Mucosa of rectum (tissue), 2 donors: ENCODE results near the gene CHURC1.

ENCODE experiments used
- H3K27ac ChIP-seq, 2 donors: one replicate each; pipeline ENCODE4 v1.7.0; 2013; ENCODE audit warnings: inconsistent platforms in 2 of 2, low read depth in 2 of 2, low read length in 2 of 2
- H3K27me3 ChIP-seq, 2 donors: one replicate each; pipeline ENCODE4 v1.7.0; 2013; ENCODE audit warnings: low read length in 2 of 2; ENCODE audit not compliant: control insufficient read depth in 2 of 2, insufficient read depth in 2 of 2
- H3K36me3 ChIP-seq, 2 donors: one replicate each; pipeline ENCODE4 v1.7.0; 2013; ENCODE audit warnings: low read length in 2 of 2; ENCODE audit not compliant: control insufficient read depth in 2 of 2, insufficient read depth in 2 of 2
- H3K4me1 ChIP-seq, 2 donors: one replicate each; pipeline ENCODE4 v1.7.0; 2013; ENCODE audit warnings: low read length in 2 of 2, mild to moderate bottlenecking in 1 of 2; ENCODE audit not compliant: control insufficient read depth in 2 of 2, insufficient read depth in 2 of 2
- H3K4me3 ChIP-seq, 2 donors: one replicate each; pipeline ENCODE4 v1.7.0; 2013; ENCODE audit warnings: low read length in 2 of 2
- H3K9ac ChIP-seq, 2 donors: one replicate each; pipeline ENCODE4 v1.7.0; 2013; ENCODE audit warnings: low read length in 2 of 2, low read depth in 1 of 2, mild to moderate bottlenecking in 1 of 2
- H3K9me3 ChIP-seq, 2 donors: one replicate each; pipeline ENCODE4 v1.7.0; 2013; ENCODE audit warnings: low read length in 2 of 2; ENCODE audit not compliant: control insufficient read depth in 2 of 2
- donor health status: healthy.
- donor health status: Normal muscosa, but diverticular disease.

Gene CHURC1

GRCh38 chr14:64966976-64967375 is 52.7 kb downstream of the CHURC1 start:
- Histone ChIP-seq H3K4me3 (no peak overlapping the region), H3K4me1 (peaks cover 11 to 14% of the 10 kb centered on the region in 2 donors), H3K27ac (no peak overlapping the region), H3K36me3 (peaks cover 0 to 3% of the 10 kb centered on the region in 2 donors), H3K9ac (no peak overlapping the region), H3K27me3 (peaks cover 0 to 3% of the 10 kb centered on the region in 2 donors), H3K9me3 (no peaks in the 10 kb centered on the region)

DNA sequence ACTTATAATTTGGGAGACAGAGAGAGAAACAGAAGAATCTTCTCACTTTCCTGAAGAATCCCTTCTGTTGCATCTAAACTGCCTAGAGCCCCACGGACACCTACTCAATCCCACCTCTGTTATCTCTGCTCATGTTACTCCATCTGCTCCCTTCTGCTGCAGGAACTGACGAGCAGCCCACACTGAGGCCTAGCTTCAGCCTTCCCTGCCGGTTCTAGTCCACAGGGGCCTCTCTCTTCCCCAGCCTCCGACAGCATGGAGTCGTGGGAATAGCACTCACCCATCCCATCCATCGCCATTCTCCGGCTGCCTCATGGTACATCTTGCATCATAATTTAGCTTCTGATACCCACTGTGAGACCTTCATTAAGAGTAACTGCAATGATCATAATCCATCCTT is 53.9 kb downstream of the CHURC1 start:
- peaks cover 17% of the 10 kb centered on the region in 2 donors for H3K4me1 ChIP-seq
- H3K36me3 ChIP-seq = no peaks in the 10 kb centered on the region
- no peak overlapping the region for H3K9ac ChIP-seq
- H3K27ac ChIP-seq = no peak overlapping the region
- peaks cover 0 to 3% of the 10 kb centered on the region in 2 donors for H3K27me3 ChIP-seq
- no peaks in the 10 kb centered on the region for H3K9me3 ChIP-seq
- no peak overlapping the region for H3K4me3 ChIP-seq

DNA sequence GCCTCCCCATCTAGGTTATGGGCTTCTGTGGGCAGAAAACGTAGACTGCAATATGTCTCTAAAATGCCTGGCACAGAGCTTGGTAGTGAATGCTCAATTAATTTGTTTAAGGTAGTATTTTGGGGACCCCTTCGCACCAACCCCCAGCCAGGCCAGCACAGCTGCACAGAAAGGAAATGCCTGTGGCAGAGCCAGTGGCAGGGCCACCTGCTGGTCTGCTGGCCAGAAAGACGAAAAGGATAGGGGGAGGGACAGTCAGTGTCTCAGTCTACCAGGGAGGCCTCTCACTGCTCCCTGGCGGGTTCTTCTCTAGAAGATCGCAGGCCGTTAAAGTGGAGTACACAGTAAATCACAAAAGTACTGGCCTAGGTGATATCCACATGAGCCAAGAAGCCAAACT is 54.4 kb downstream of the CHURC1 start:
- no peaks in the 10 kb centered on the region for H3K9me3 ChIP-seq
- peaks cover 0 to 3% of the 10 kb centered on the region in 2 donors for H3K27me3 ChIP-seq
- H3K4me1 ChIP-seq = peaks cover 17% of the 10 kb centered on the region in 2 donors
- H3K9ac ChIP-seq = no peak overlapping the region
- H3K27ac ChIP-seq = no peak overlapping the region
- no peaks in the 10 kb centered on the region for H3K36me3 ChIP-seq
- H3K4me3 ChIP-seq = no peak overlapping the region

DNA sequence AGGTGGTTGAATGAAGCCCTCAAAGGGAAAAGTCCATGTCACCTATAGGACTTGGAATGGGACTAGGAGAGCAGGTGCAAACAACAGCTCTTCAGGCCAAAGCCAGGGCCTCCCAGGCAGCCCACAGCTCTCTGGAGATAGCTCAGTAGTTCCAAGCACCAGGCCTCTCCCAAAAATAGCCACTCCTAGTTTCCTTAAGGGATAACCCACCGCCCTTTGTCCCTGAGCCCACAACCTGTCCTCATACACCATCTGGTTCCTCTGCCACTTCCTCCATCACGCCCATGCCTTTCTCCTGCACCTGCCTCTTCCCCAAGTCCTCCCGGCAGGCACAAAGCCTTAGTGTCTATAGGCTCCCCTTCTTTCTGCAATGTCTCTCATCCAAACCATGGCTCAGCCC is 55.8 kb downstream of the CHURC1 start:
- H3K4me1 ChIP-seq = peaks cover 17% of the 10 kb centered on the region in 2 donors

GRCh38 chr14:64970776-64971477 is 56.7 kb downstream of the CHURC1 start:
- no peaks in the 10 kb centered on the region for H3K36me3 ChIP-seq
- H3K9ac ChIP-seq = peak overlapping the region; percentile 8 to 67
- H3K4me3 ChIP-seq = peak overlapping the region; percentile 71 to 74
- no peaks in the 10 kb centered on the region for H3K9me3 ChIP-seq
- H3K4me1 ChIP-seq = peaks cover 17% of the 10 kb centered on the region in 2 donors
- peak overlapping the region; percentile 52 to 61 for H3K27ac ChIP-seq
- H3K27me3 ChIP-seq = peaks cover 0 to 3% of the 10 kb centered on the region in 2 donors

More for the DNA sequence above, 55.8 kb downstream of the CHURC1 start:
- H3K36me3 ChIP-seq = no peaks in the 10 kb centered on the region
- peak overlapping the region in 1 of 2 donors; percentile 71 for H3K4me3 ChIP-seq
- peak overlapping the region; percentile 50 to 61 for H3K27ac ChIP-seq
- no peaks in the 10 kb centered on the region for H3K9me3 ChIP-seq
- H3K27me3 ChIP-seq = peaks cover 0 to 3% of the 10 kb centered on the region in 2 donors
- H3K9ac ChIP-seq = peak overlapping the region in 1 of 2 donors; percentile 21

GRCh38 chr14:64971491-64971942 is 57.3 kb downstream of the CHURC1 start:
- Histone ChIP-seq H3K27ac (peak overlapping the region; percentile 52 to 61), H3K4me3 (peak overlapping the region; percentile 71 to 74), H3K36me3 (no peaks in the 10 kb centered on the region), H3K9me3 (no peaks in the 10 kb centered on the region), H3K9ac (peak overlapping the region; percentile 60 to 67), H3K4me1 (peaks cover 17% of the 10 kb centered on the region in 2 donors), H3K27me3 (peaks cover 0 to 3% of the 10 kb centered on the region in 2 donors)

DNA sequence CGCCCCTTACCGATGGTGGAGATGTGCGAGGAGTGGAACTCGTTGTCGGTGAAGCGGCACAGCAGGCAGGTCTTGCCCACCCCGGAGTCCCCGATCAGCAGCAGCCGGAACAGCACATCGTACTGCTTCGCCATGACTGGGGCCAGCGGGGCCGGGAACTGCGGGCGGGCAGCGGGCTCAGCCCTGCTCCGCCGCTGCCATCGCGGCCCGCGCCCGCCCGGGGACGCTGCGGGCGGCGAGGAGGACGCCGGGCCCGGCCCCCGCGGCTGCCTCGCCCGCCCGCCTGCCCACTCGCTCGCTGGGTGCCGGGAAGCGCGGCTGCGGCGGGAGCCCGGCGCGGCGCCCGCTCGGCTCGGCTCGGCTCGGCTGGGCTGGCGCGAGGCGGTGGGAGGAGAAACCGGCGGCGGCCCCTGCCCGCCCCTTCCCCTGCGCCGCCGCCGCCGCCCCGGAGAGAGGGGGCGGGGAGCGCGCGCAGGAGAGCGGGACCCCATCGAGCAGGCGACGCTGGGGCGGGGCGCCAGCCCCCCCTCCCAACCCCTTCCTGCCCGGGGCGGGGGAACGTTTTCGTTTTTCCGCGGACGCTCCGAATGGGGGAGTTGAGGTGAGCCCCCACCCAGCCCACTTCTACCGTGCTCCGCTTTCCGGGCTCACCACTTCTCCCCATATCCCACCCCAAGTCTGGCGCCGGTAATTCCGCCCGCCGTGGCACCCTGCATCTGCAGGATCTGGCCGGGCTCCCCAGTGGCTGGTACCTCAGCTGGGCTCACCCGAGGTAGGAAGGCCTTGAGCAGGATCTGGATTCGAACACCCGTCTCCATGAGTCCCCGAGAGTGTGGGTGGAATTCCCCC is 57.9 kb downstream of the CHURC1 start, which contains the start of gene RAB15:
Gene RAB15, minus strand, starts transcription at position 394 of the 849 bp plus-strand sequence. Its CDS starts 260 bp downstream, at position 134.
- Histone ChIP-seq H3K9ac (peak within 1 kb of the TSS; percentile 60 to 73), H3K27ac (peak within 1 kb of the TSS; percentile 52 to 61), H3K4me3 (peak within 1 kb of the TSS; percentile 71 to 74), H3K36me3 (no peaks in the 10 kb centered on the region), H3K27me3 (peaks cover 0 to 3% of the 10 kb centered on the region in 2 donors), H3K9me3 (no peaks in the 10 kb centered on the region), H3K4me1 (peaks cover 15% of the 10 kb centered on the region in 2 donors)

- peaks cover 0 to 3% of the 10 kb centered on the region in 2 donors for H3K27me3 ChIP-seq
- peak overlapping the region; percentile 66 to 74 for H3K4me3 ChIP-seq
- H3K9me3 ChIP-seq = no peaks in the 10 kb centered on the region
- no peaks in the 10 kb centered on the region for H3K36me3 ChIP-seq
- peaks cover 15% of the 10 kb centered on the region in 2 donors for H3K4me1 ChIP-seq
- peak overlapping the region in 1 of 2 donors; percentile 21 for H3K27ac ChIP-seq
- peak overlapping the region in 1 of 2 donors; percentile 73 for H3K9ac ChIP-seq
Measured at GRCh38 chr14:64973026-64973442, 58.8 kb downstream of the CHURC1 start.

- Histone ChIP-seq H3K27me3 (peaks cover 0 to 3% of the 10 kb centered on the region in 2 donors), H3K4me1 (peaks cover 15% of the 10 kb centered on the region in 2 donors), H3K9me3 (no peaks in the 10 kb centered on the region), H3K27ac (no peak overlapping the region), H3K36me3 (no peaks in the 10 kb centered on the region), H3K4me3 (no peak overlapping the region), H3K9ac (no peak overlapping the region)
Measured at GRCh38 chr14:64973826-64974225, 59.6 kb downstream of the CHURC1 start.

DNA sequence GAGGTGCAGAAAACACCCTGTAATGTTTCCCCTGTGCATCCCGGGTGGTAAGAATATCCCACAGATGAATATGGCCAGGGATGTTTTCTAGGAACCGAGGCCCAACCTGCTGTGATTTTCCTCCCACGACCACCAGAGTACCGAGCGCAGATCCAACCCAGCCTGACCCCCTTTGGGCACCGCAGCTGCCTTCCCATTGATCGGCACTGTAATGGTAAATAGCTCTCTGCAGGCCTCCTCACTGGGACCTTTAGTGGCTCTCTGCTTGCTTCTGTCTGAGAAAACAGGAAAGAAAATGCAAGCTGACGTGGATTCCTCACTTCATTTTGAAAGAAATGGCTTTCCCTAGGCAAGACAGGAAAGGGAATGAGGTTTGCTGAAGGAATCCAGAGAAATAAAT is 60.3 kb downstream of the CHURC1 start:
- no peak overlapping the region for H3K9ac ChIP-seq
- peaks cover 0 to 3% of the 10 kb centered on the region in 2 donors for H3K27me3 ChIP-seq
- no peaks in the 10 kb centered on the region for H3K36me3 ChIP-seq
- H3K9me3 ChIP-seq = no peaks in the 10 kb centered on the region
- H3K4me1 ChIP-seq = peaks cover 12 to 15% of the 10 kb centered on the region in 2 donors
- H3K4me3 ChIP-seq = no peak overlapping the region
- no peak overlapping the region for H3K27ac ChIP-seq
